Heart left ventricle (tissue), 13 donors: Measurements from ENCODE around the gene MAPT.

Experiments
- CTCF ChIP-seq, 12 donors: fragments of 200-600 bp; sonication (generic) in 4 of 12; IDR thresholded peaks; one replicate each; pipeline versions ENCODE4 v1.5.0 to v1.8.0; 2018 to 2022; ENCODE audit warnings: antibody characterized with exemption in 12 of 12, mild to moderate bottlenecking in 5 of 12
- POLR2A ChIP-seq, 2 donors: fragments of 450-650 bp; IDR thresholded peaks; one replicate each; pipeline ENCODE4 v1.6.1; 2017; ENCODE audit warnings: antibody characterized with exemption in 2 of 2, mild to moderate bottlenecking in 2 of 2, moderate library complexity in 2 of 2
- donor health status: ischemic (EF 13 %, LVEDD 7.1; RV severe dilation, severe dysfunction).
- donor health status: DM: no; HTN: yes; CAD: no.
- donor health status: DM: no; HTN: no; CAD: no.
- donor health status: ischemic (EF 25% LVEDD 6.9; RV normal size, moderate dysfunction).
- donor health status: ischemic (EF 25% LVEDD 5.7; RV mildly dilated, moderate dysfunction).
- donor health status: ischemic (EF 35%, LVEDD 5.7; RV mildly dilated, moderate dysfunction).
- donor health status: nonischemic (EF 11% LVEDD 7.7; RV severe dilation, severe dysfunction).
- donor health status: DM: yes; HTN: yes; CAD: no.
- donor health status: PGD.
- donor health status: ischemic (EF 29% LVEDD 5.4; RV normal size, mild dysfunction).
- donor health status: nonischemic (EF 23%, LVEDD 6.1; RV moderate dilation, normal function).

DNA sequence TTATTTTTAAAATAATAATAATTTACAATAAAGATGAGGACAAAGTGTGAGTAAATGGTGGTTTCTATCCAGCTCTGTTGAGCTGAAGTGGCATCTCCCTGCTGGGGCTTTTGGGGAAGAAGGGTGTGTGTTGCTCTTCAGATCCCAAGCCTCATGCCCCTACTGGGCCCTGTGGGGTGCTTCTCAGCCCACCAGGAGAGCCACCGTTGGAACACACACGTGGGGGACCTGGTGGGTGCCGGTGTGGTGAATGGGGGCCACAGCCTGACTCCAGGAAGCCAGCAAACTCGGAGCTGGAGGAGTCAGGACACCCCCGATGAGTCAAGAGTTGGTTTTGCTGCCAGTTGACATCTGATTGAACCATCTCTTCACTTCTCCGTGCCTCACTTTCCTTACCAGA, 66.9 kb downstream of the MAPT start:
- TF ChIP-seq CTCF (IDR thresholded peaks at IDR 0.05) (no peak), POLR2A (IDR thresholded peaks at IDR 0.05) (no peak)
